AG09319 (cell line): Measurements from ENCODE around the gene MRGPRD.

Experiments used
- DNase-seq: peaks from one replicate; pipeline ENCODE4 v3.0.0-alpha.2; 2010; ENCODE audit warnings: low read depth; ENCODE audit errors: extremely low read depth
- CTCF ChIP-seq: IDR thresholded peaks from 2 replicates; pipeline ENCODE4 v1.5.1; 2011; ENCODE audit warnings: low read depth, mild to moderate bottlenecking, inconsistent platforms, low read length, moderate library complexity

The MRGPRD gene

DNA sequence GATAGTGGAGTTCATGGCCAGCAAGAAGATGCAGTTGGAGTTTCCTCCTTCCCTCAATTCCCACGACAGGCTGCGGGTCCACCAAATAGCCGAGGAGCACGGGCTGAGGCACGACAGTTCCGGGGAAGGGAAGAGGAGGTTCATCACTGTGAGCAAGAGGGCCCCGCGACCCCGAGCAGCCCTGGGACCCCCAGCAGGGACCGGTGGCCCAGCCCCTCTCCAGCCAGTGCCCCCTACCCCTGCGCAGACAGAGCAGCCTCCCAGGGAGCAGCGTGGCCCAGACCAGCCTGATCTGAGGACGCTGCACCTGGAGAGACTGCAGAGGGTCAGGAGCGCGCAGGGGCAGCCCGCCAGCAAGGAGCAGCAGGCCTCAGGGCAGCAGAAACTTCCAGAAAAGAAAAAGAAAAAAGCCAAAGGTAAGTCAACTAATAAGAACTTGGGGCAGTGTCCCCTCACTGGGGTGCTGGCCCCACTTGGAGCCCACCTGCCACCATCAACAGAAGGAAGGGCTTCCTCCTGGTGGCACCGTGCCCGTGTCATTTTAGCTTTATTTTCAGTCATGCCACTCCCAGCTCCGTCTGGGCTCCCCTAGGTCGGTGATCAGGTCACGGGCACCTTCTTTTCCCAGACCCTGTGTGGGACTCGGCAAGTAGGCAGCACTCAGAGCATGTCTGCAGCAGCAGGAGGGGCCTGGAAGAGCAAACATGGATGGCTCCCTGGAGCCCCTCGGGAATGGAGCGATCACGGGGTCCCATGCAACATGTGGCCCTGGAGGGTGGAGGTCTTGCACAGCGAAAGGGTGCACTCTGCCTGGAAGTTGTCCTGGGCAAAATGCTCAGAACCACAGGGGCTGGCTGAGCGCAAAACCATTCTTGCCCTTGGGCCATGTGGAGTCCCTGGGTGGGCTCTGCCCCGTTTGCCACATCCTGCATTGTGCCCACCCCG, 43.8 kb downstream of the MRGPRD start:
- no peak for DNase-seq
- TF ChIP-seq CTCF: no peak

GRCh38 chr11:68936358-68936636, 44.5 kb downstream of the MRGPRD start:
- no peak for DNase-seq
- TF ChIP-seq CTCF: no peak

DNA sequence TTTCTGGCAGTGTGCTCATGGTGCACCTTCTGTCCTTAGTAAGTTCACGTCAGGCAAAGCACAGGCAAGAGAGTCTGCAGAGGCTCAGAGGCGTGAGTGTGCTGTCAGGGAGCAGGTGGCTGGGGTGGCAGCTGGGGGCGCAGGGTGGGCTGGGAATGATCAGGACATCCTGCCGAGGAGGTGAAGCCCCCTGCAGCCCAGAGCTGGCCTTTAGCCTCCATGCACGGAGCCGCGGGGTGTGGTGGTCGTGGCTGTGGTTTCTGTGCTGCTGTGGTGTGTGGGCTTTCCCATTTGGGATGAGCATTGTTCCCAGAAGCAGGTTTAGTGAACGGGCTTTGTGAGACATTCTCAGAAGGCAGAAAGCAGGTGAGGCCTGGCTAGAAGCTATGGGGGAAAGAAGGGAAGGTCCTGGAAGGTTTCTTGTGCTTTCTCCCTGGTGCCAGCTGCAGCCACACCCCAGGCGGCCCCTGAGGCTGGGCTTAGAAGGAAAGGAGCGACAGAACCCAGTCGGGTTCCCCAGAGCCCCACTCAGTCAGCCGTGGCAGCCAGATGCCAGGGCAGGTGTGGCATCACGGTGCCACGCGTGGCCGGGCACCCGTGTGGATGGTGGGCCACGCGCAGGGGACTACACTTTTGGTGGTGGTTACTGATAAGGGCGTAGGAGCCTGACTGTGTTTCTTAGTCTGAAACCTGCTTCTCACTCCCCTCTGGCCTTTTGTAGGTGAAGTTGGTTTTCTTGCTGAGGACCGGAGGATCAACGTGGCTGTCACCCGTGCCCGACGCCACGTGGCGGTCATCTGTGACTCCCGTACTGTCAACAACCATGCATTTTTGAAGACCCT, 45.0 kb downstream of the MRGPRD start:
- DNase-seq: no peak
- no peak for TF ChIP-seq CTCF

DNA sequence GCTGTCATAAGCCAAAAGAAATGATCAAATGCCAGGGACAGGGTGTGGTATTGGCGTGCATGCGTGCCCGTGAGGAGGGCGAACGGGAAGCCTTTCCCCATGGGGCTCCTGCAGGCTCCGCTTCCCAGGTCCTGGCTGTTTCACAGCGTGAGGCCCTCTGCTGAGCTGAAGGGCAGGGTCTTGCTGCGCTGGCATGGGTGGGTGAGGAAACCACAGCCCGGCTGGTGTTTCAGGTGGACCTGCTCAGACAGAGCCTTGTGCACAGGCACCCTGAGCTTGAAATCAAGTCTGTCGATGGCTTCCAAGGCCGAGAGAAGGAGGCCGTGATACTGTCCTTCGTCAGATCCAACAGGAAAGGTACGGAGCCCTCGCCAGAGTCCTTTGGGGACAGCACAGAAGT, 45.7 kb downstream of the MRGPRD start:
- no peak for DNase-seq
- no peak for TF ChIP-seq CTCF

- no peak for DNase-seq
- TF ChIP-seq CTCF: no peak
Measured at GRCh38 chr11:68934666-68935065, 46.1 kb downstream of the MRGPRD start.

DNA sequence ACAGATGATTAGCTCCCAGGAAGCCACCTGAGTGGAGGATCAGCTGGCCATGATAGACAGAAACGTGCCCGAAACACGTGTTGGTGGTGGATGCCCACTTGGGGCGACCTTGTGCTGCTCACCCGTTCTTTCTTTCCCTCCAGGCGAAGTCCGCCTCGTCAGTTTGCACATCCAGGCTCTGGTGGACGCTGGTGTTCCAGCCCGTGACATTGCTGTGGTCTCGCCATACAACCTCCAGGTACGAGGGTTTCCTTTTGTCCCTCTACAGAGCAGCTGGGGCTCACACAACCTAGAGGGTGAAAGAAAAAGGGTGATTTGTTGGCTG, 46.5 kb downstream of the MRGPRD start:
- no peak for TF ChIP-seq CTCF
- no peak for DNase-seq

- no peak for DNase-seq
- TF ChIP-seq CTCF: no peak
Measured at GRCh38 chr11:68933605-68934320, 47.0 kb downstream of the MRGPRD start.
